ENCODE results near the gene NR2E3.

NR2E3 gene

DNA sequence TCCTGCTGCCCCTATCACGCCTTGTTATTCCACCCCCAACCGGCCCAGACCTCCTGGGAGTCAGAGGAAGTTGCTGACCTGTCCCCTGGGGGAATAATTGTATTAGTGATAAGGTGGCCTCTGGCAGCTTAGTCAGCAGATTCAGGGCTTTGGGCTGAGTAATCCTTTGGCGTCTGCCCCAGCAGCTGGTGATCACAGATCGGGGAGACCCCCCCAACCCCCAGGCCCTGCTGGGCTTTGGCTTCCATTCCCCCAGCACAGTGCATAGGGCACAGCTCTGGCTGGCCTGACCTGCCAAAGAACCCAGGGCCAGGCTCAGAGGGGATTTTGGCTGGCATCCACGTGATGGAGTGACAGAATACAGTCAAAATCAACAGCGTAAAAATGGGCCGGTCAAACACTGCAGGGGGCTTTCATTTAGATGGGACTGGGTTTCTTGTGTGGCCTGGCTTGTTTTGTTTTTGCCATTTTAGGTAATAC, 3.9 kb upstream of the NR2E3 start:
- H2BK15ac ChIP-seq (ENCODE audit: low read depth, poor library complexity, severe bottlenecking), result no peak overlapping the region
- peaks cover 0 to 3% of the 10 kb centered on the region in 2 experiments for H3K36me3 ChIP-seq (ENCODE audit: control insufficient read depth in 1 of 2, insufficient read depth in 2 of 2, low read depth in 1 of 2, low read length in 2 of 2)
- H3K27ac ChIP-seq (ENCODE audit: low read length, poor library complexity, severe bottlenecking), result peak overlapping the region; percentile 95
- H2BK5ac ChIP-seq (ENCODE audit: low read depth, low read length, poor library complexity, severe bottlenecking), result peak overlapping the region; percentile 57
- H2AFZ ChIP-seq (ENCODE audit: low read depth, low read length), result no peak overlapping the region
- no peak overlapping the region for H3K18ac ChIP-seq (ENCODE audit: low read depth in 1 of 2, low read length in 2 of 2)
- peaks cover 0 to 29% of the 10 kb centered on the region in 2 experiments for H3K27me3 ChIP-seq (ENCODE audit: control insufficient read depth in 1 of 2, insufficient read depth in 1 of 2, low read length in 2 of 2)
- H4K8ac ChIP-seq (ENCODE audit: low read length), result peak overlapping the region; percentile 31
- peak overlapping the region; percentile 82 for H2AK5ac ChIP-seq (ENCODE audit: low read length, severe bottlenecking)
- H3K9me3 ChIP-seq (ENCODE audit: control insufficient read depth, low read length), result no peaks in the 10 kb centered on the region
- no peak overlapping the region for H3K9ac ChIP-seq (ENCODE audit: low read length)
- DNase-seq, result peak; percentile 44
- no peak overlapping the region for H3K23ac ChIP-seq (ENCODE audit: low read length in 2 of 2)
- peaks cover 49% of the 10 kb centered on the region for H3K4me1 ChIP-seq (ENCODE audit: control insufficient read depth, insufficient read depth, low read depth, low read length)
- no peak overlapping the region for H3K4me2 ChIP-seq (ENCODE audit: low read length, poor library complexity, severe bottlenecking)
- 5% methylated on average over 4 of the region's 7 CpGs for WGBS
- no peak overlapping the region for H3K4me3 ChIP-seq (ENCODE audit: insufficient read depth in 1 of 2, low read depth in 1 of 2, low read length in 2 of 2)
- no peak overlapping the region for H4K91ac ChIP-seq (ENCODE audit: low read length)
- no peak overlapping the region for H2BK120ac ChIP-seq (ENCODE audit: low read depth, low read length)
- no peak overlapping the region for H3K4ac ChIP-seq (ENCODE audit: low read depth in 1 of 2, low read length in 2 of 2)
- no peak overlapping the region for H2BK12ac ChIP-seq (ENCODE audit: low read length in 2 of 2)
- no peaks in the 10 kb centered on the region for H3K79me1 ChIP-seq (replicated peaks; ENCODE audit: low read length, poor library complexity, severe bottlenecking)
- H3K14ac ChIP-seq (ENCODE audit: low read length in 2 of 2), result no peak overlapping the region

DNA sequence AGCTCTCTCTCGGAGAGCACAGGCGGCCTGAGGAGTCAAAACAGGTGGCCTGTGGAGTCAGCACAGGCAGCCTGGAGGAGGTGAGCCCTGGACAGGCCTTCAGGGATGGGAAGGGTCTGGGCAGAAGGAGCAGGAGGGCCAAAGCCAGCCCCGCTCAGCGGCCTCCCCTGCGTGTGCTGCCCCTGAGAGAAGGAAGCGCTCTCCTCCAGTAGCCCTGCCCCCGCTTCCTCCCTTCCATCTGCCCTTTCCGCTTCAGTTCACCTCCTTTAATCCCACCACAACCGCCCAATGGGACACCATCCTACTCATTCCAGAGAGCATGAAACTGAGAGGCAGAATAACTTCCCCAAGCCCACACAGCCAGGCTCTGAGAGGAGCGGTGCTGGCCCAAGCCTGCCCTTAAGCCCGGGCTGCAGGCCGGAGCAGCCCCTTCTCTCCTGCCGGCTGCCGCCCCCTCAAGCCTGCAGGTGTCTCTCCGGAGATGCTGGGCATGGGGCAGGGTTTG, 3.2 kb upstream of the NR2E3 start:
- Histone ChIP-seq H3K9me3 (ENCODE audit: control insufficient read depth, low read length) (no peaks in the 10 kb centered on the region), H2AK5ac (ENCODE audit: low read length, severe bottlenecking) (no peak overlapping the region), H3K4me1 (ENCODE audit: control insufficient read depth, insufficient read depth, low read depth, low read length) (peaks cover 48% of the 10 kb centered on the region), H3K36me3 (ENCODE audit: control insufficient read depth in 1 of 2, insufficient read depth in 2 of 2, low read depth in 1 of 2, low read length in 2 of 2) (peaks cover 0 to 9% of the 10 kb centered on the region in 2 experiments), H2BK120ac (ENCODE audit: low read depth, low read length) (no peak overlapping the region), H3K27me3 (ENCODE audit: control insufficient read depth in 1 of 2, insufficient read depth in 1 of 2, low read length in 2 of 2) (peaks cover 0 to 29% of the 10 kb centered on the region in 2 experiments), H2BK5ac (ENCODE audit: low read depth, low read length, poor library complexity, severe bottlenecking) (peak overlapping the region; percentile 57), H2AFZ (ENCODE audit: low read depth, low read length) (peak overlapping the region; percentile 3), H3K14ac (ENCODE audit: low read length in 2 of 2) (peak overlapping the region in 1 of 2 experiments; percentile 57), H3K18ac (ENCODE audit: low read depth in 1 of 2, low read length in 2 of 2) (no peak overlapping the region), H3K9ac (ENCODE audit: low read length) (no peak overlapping the region), H3K4ac (ENCODE audit: low read depth in 1 of 2, low read length in 2 of 2) (peak overlapping the region; percentile 14 to 35), H2BK12ac (ENCODE audit: low read length in 2 of 2) (peak overlapping the region in 1 of 2 experiments; percentile 37), H3K4me3 (ENCODE audit: insufficient read depth in 1 of 2, low read depth in 1 of 2, low read length in 2 of 2) (no peak overlapping the region), H4K91ac (ENCODE audit: low read length) (peak overlapping the region; percentile 44), H4K8ac (ENCODE audit: low read length) (peak overlapping the region; percentile 71), H3K4me2 (ENCODE audit: low read length, poor library complexity, severe bottlenecking) (peak overlapping the region; percentile 44), H3K27ac (ENCODE audit: low read length, poor library complexity, severe bottlenecking) (peak overlapping the region; percentile 95), H3K79me1 (replicated peaks; ENCODE audit: low read length, poor library complexity, severe bottlenecking) (no peaks in the 10 kb centered on the region), H3K23ac (ENCODE audit: low read length in 2 of 2) (peak overlapping the region in 1 of 2 experiments; percentile 51), H2BK15ac (ENCODE audit: low read depth, poor library complexity, severe bottlenecking) (no peak overlapping the region)
- peak; percentile 10 for DNase-seq
- 40% methylated on average over 15 of the region's 15 CpGs for WGBS

DNA sequence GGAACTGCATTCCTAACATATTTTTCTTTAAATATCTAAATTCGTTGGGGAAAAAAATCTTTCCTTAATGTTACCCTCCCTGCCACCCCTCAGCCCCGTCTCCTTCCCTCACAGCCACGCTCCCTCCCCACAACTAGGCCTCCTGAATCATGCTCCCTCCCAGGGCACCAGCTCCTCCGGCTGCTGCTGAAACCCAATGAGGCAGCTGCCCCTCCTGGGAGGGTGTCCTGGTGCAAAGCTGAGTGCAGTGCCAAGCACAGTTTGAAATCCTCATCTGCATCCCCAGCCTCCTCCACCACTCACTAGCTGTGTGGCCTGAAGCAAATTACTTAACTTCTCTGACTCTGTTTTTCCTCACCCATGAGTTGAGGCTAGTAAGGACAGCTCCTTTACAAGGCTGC, 2.7 kb upstream of the NR2E3 start:
- Histone ChIP-seq H3K9ac (ENCODE audit: low read length) (no peak overlapping the region), H3K4me1 (ENCODE audit: control insufficient read depth, insufficient read depth, low read depth, low read length) (peaks cover 48% of the 10 kb centered on the region), H4K8ac (ENCODE audit: low read length) (no peak overlapping the region), H2BK120ac (ENCODE audit: low read depth, low read length) (no peak overlapping the region), H3K4ac (ENCODE audit: low read depth in 1 of 2, low read length in 2 of 2) (no peak overlapping the region), H2BK5ac (ENCODE audit: low read depth, low read length, poor library complexity, severe bottlenecking) (no peak overlapping the region), H2AK5ac (ENCODE audit: low read length, severe bottlenecking) (peak overlapping the region; percentile 80), H3K27me3 (ENCODE audit: control insufficient read depth in 1 of 2, insufficient read depth in 1 of 2, low read length in 2 of 2) (peaks cover 0 to 29% of the 10 kb centered on the region in 2 experiments), H2BK12ac (ENCODE audit: low read length in 2 of 2) (peak overlapping the region in 1 of 2 experiments; percentile 80), H3K23ac (ENCODE audit: low read length in 2 of 2) (no peak overlapping the region), H3K18ac (ENCODE audit: low read depth in 1 of 2, low read length in 2 of 2) (no peak overlapping the region), H2BK15ac (ENCODE audit: low read depth, poor library complexity, severe bottlenecking) (no peak overlapping the region), H3K36me3 (ENCODE audit: control insufficient read depth in 1 of 2, insufficient read depth in 2 of 2, low read depth in 1 of 2, low read length in 2 of 2) (peaks cover 0 to 14% of the 10 kb centered on the region in 2 experiments), H4K91ac (ENCODE audit: low read length) (no peak overlapping the region), H3K4me3 (ENCODE audit: insufficient read depth in 1 of 2, low read depth in 1 of 2, low read length in 2 of 2) (no peak overlapping the region), H3K79me1 (replicated peaks; ENCODE audit: low read length, poor library complexity, severe bottlenecking) (no peaks in the 10 kb centered on the region), H3K27ac (ENCODE audit: low read length, poor library complexity, severe bottlenecking) (peak overlapping the region; percentile 95), H2AFZ (ENCODE audit: low read depth, low read length) (no peak overlapping the region), H3K14ac (ENCODE audit: low read length in 2 of 2) (peak overlapping the region in 1 of 2 experiments; percentile 66), H3K4me2 (ENCODE audit: low read length, poor library complexity, severe bottlenecking) (peak overlapping the region; percentile 34), H3K9me3 (ENCODE audit: control insufficient read depth, low read length) (no peaks in the 10 kb centered on the region)
- DNase-seq, result peak; percentile 33
- 43% methylated on average over 4 of the region's 4 CpGs for WGBS

DNA sequence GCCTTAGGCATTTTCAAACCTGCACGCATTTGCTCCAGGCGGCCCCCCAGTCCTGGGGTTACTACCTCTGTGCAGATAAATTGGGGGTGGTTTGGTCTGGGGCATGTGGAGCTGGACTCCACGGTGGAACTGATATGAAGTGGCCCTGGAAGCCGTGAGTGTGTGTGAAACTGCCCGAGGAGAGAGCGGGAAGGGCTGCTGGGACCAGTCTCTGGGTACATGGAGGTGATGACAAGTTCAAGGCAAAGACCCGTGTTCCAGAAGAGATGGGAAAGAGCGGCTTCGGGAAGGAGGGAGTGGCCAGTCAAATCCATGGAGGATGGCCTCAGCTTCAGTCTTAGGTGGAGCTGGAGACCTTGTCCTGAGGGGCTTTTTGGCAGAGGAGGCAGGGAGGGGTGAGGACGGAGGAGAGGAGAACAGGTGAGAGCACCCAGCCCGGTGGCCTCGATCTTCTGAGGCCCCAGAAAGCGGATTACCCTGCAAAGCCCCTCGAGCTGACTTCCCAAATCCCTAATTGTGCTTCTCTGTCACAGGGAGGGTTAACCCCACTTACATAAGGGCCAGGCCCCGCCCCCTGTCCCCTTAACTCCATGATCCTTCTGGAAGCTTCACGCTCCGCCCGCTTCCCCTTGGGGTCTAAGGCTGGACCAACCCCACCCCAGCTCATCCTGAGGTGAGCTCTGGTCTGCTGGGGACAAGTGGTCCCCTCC, 1.9 kb upstream of the NR2E3 start:
- DNase-seq, result no peak
- no peak overlapping the region for H2AFZ ChIP-seq (ENCODE audit: low read depth, low read length)
- H2AK5ac ChIP-seq (ENCODE audit: low read length, severe bottlenecking), result peak overlapping the region; percentile 80
- H3K27ac ChIP-seq (ENCODE audit: low read length, poor library complexity, severe bottlenecking), result peak overlapping the region; percentile 95
- no peaks in the 10 kb centered on the region for H3K79me1 ChIP-seq (replicated peaks; ENCODE audit: low read length, poor library complexity, severe bottlenecking)
- H3K27me3 ChIP-seq (ENCODE audit: control insufficient read depth in 1 of 2, insufficient read depth in 1 of 2, low read length in 2 of 2), result peaks cover 0 to 29% of the 10 kb centered on the region in 2 experiments
- H3K14ac ChIP-seq (ENCODE audit: low read length in 2 of 2), result no peak overlapping the region
- no peak overlapping the region for H3K18ac ChIP-seq (ENCODE audit: low read depth in 1 of 2, low read length in 2 of 2)
- no peak overlapping the region for H3K9ac ChIP-seq (ENCODE audit: low read length)
- peaks cover 48% of the 10 kb centered on the region for H3K4me1 ChIP-seq (ENCODE audit: control insufficient read depth, insufficient read depth, low read depth, low read length)
- H4K8ac ChIP-seq (ENCODE audit: low read length), result no peak overlapping the region
- H3K23ac ChIP-seq (ENCODE audit: low read length in 2 of 2), result no peak overlapping the region
- no peak overlapping the region for H2BK12ac ChIP-seq (ENCODE audit: low read length in 2 of 2)
- 94% methylated on average over 18 of the region's 18 CpGs for WGBS
- no peak overlapping the region for H3K4me2 ChIP-seq (ENCODE audit: low read length, poor library complexity, severe bottlenecking)
- H4K91ac ChIP-seq (ENCODE audit: low read length), result peak overlapping the region; percentile 28
- H3K4me3 ChIP-seq (ENCODE audit: insufficient read depth in 1 of 2, low read depth in 1 of 2, low read length in 2 of 2), result no peak overlapping the region
- H3K4ac ChIP-seq (ENCODE audit: low read depth in 1 of 2, low read length in 2 of 2), result no peak overlapping the region
- H3K9me3 ChIP-seq (ENCODE audit: control insufficient read depth, low read length), result no peaks in the 10 kb centered on the region
- peak overlapping the region; percentile 21 for H2BK5ac ChIP-seq (ENCODE audit: low read depth, low read length, poor library complexity, severe bottlenecking)
- H3K36me3 ChIP-seq (ENCODE audit: control insufficient read depth in 1 of 2, insufficient read depth in 2 of 2, low read depth in 1 of 2, low read length in 2 of 2), result peaks cover 0 to 18% of the 10 kb centered on the region in 2 experiments
- no peak overlapping the region for H2BK15ac ChIP-seq (ENCODE audit: low read depth, poor library complexity, severe bottlenecking)
- H2BK120ac ChIP-seq (ENCODE audit: low read depth, low read length), result no peak overlapping the region
